ENCODE results near the gene MMP25.

The MMP25 gene

DNA sequence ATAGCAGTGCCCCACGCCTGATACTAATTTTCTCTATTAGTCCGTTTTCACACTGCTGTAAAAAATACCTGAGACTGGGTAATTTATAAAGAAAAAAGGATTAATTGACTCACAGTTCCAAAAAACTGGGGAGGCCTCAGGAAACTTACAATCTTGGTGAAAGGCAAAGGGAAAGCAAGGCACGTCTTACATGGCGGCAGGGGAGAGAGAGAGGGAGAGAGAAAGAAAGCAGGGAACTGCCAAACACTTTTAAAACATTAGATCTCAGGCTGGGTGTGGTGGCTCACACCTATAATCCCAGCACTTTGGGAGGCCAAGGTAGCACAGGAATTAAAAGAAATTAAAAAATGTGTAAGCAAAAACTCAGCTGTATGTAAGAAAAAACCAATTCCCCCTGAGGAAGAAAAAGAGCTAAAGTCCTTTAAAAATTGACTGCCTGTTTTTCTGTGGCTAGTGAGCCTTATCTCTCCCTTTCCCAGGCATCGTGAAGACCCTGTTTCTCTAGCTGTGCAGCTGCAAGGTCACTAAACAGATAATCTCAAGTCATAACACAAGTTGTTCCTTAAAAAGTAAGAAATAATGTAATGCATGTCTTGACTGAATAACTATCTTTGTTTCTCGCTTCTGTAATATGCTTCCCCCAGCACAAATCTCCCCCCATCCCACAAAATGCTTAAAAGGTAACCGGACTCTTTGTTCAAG, 38.8 kb downstream of the MMP25 start:
- Histone ChIP-seq H3K4me1 (ENCODE audit: insufficient read depth, low read length) (peaks cover 19% of the 10 kb centered on the region), H2AFZ (ENCODE audit: low read depth, low read length) (no peak overlapping the region), H3K9me3 (ENCODE audit: low read length) (no peaks in the 10 kb centered on the region), H3K27me3 (ENCODE audit: insufficient read depth, low read length) (peaks cover 2% of the 10 kb centered on the region), H3K36me3 (ENCODE audit: insufficient read depth, low read length) (no peaks in the 10 kb centered on the region), H3K4me3 (ENCODE audit: low read length) (no peak overlapping the region)

GRCh38 chr16:3085868-3086595, 39.7 kb downstream of the MMP25 start:
- peaks cover 19% of the 10 kb centered on the region for H3K4me1 ChIP-seq (ENCODE audit: insufficient read depth, low read length)
- no peak overlapping the region for H3K4me3 ChIP-seq (ENCODE audit: low read length)
- H3K9me3 ChIP-seq (ENCODE audit: low read length), result no peaks in the 10 kb centered on the region
- H3K27me3 ChIP-seq (ENCODE audit: insufficient read depth, low read length), result peaks cover 2% of the 10 kb centered on the region
- H3K36me3 ChIP-seq (ENCODE audit: insufficient read depth, low read length), result no peaks in the 10 kb centered on the region
- H2AFZ ChIP-seq (ENCODE audit: low read depth, low read length), result no peak overlapping the region

- peaks cover 19% of the 10 kb centered on the region for H3K4me1 ChIP-seq (ENCODE audit: insufficient read depth, low read length)
- H2AFZ ChIP-seq (ENCODE audit: low read depth, low read length), result no peak overlapping the region
- no peaks in the 10 kb centered on the region for H3K36me3 ChIP-seq (ENCODE audit: insufficient read depth, low read length)
- no peaks in the 10 kb centered on the region for H3K9me3 ChIP-seq (ENCODE audit: low read length)
- H3K4me3 ChIP-seq (ENCODE audit: low read length), result no peak overlapping the region
- no peaks in the 10 kb centered on the region for H3K27me3 ChIP-seq (ENCODE audit: insufficient read depth, low read length)
These were observed 40.4 kb downstream of the MMP25 start for GRCh38 chr16:3086596-3087242.

GRCh38 chr16:3087243-3088235, 41.2 kb downstream of the MMP25 start:
- Histone ChIP-seq H3K27me3 (ENCODE audit: insufficient read depth, low read length) (no peaks in the 10 kb centered on the region), H3K9me3 (ENCODE audit: low read length) (no peaks in the 10 kb centered on the region), H3K4me3 (ENCODE audit: low read length) (no peak overlapping the region), H2AFZ (ENCODE audit: low read depth, low read length) (no peak overlapping the region), H3K4me1 (ENCODE audit: insufficient read depth, low read length) (peaks cover 19% of the 10 kb centered on the region), H3K36me3 (ENCODE audit: insufficient read depth, low read length) (no peaks in the 10 kb centered on the region)

DNA sequence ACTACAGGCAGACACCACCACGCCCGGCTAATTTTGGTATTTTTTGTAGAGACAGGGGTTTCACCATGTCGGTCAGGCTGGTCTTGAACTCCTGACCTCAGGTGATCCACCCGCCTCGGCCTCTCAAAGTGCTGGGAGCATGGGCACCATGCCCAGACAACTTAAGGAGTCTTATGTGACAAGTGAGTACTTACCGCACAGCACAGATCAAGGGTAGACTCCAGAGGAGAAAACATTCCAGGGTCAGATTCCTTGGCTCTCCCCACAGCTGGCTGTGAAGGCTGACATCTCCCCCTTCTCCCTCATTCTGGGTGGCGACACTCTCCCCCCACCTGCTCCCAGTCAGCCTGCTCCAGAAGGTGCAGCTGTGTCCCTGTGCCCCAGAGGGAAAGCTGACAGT, 42.1 kb downstream of the MMP25 start:
- H2AFZ ChIP-seq (ENCODE audit: low read depth, low read length), result no peak overlapping the region
- H3K9me3 ChIP-seq (ENCODE audit: low read length), result no peaks in the 10 kb centered on the region
- H3K36me3 ChIP-seq (ENCODE audit: insufficient read depth, low read length), result no peaks in the 10 kb centered on the region
- H3K4me1 ChIP-seq (ENCODE audit: insufficient read depth, low read length), result peaks cover 19% of the 10 kb centered on the region
- no peaks in the 10 kb centered on the region for H3K27me3 ChIP-seq (ENCODE audit: insufficient read depth, low read length)
- no peak overlapping the region for H3K4me3 ChIP-seq (ENCODE audit: low read length)

DNA sequence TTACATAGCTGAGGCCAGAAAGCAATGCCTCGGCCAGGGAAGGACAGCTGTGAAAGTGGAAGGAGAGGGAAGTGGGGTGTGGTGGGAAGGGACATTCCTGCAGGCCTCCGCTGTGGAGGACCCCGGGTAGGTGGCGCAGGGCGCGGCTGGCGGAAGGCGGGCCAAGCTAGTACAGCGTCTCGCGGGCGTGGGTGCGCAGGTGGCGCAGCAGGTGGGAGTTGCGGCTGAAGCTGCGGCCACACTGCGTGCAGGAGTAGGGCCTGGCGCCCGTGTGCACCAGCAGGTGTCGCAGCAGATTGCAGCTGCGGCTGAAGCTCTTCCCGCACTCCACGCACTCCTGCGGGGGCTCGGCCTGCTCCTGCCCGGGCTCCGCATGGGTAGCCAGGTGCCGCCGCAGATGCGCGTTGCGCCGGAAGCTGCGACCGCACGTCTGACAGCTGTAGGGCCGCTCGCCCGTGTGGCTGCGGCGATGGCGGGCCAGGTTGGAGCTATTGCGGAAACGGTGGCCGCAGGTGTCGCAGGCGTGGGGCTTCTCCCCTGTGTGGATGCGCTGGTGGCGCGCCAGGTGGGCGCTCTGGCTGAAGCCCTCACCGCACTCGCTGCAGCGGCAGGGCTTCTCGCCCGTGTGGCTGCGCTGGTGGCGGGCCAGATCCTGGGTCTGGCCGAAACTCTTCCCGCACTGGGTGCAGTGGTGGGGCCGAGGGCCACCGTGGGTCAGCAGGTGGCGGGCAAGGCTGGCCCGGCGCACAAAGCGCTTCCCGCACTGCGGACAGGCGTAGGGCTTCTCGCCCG, 42.8 kb downstream of the MMP25 start:
- Histone ChIP-seq H3K36me3 (ENCODE audit: insufficient read depth, low read length) (no peaks in the 10 kb centered on the region), H3K4me3 (ENCODE audit: low read length) (no peak overlapping the region), H2AFZ (ENCODE audit: low read depth, low read length) (no peak overlapping the region), H3K4me1 (ENCODE audit: insufficient read depth, low read length) (peaks cover 16% of the 10 kb centered on the region), H3K9me3 (ENCODE audit: low read length) (no peaks in the 10 kb centered on the region), H3K27me3 (ENCODE audit: insufficient read depth, low read length) (no peaks in the 10 kb centered on the region)

DNA sequence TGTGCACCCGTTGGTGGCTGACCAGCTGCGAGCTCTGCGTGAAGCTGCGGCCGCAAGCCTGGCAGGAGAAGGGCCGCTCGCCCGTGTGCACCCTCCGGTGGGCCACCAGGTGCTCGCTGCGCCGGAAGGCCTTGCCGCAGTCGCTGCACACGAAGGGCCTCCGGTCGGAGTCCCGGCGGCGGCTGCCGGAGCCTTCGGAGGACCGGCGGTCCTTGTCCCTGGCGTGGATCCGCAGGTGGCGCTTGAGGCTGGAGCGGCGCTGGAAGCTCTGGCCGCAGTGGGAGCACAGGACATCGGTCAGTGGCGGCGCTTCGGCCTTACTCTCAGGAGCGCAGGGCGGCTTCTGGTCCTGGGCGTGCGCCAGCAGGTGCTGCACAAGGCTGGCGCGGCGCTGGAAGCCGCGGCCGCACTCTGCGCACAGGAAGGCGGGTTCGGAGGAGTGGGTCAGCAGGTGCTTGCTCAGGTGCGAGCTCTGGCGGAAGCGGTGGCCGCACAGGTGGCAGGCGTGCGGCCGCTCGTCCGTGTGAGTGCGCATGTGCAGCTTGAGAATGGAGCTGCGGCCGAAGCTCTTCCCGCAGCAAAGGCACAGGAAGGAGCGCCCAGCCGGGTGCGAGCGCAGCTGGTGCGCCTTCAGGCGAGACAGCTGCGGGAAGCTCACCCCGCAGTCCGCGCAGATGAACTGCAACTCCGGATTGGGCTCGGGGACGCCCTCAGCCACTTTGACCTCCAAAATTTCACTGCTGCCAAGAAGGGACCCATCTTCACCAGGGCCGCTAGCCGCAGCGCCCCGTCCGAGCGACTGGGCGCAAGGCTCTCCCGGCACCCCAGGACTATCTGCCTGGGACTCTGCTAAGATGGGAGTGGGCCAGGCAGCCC, 43.6 kb downstream of the MMP25 start:
- no peak overlapping the region for H2AFZ ChIP-seq (ENCODE audit: low read depth, low read length)
- H3K4me1 ChIP-seq (ENCODE audit: insufficient read depth, low read length), result peaks cover 16% of the 10 kb centered on the region
- H3K4me3 ChIP-seq (ENCODE audit: low read length), result no peak overlapping the region
- no peaks in the 10 kb centered on the region for H3K27me3 ChIP-seq (ENCODE audit: insufficient read depth, low read length)
- no peaks in the 10 kb centered on the region for H3K36me3 ChIP-seq (ENCODE audit: insufficient read depth, low read length)
- H3K9me3 ChIP-seq (ENCODE audit: low read length), result no peaks in the 10 kb centered on the region

DNA sequence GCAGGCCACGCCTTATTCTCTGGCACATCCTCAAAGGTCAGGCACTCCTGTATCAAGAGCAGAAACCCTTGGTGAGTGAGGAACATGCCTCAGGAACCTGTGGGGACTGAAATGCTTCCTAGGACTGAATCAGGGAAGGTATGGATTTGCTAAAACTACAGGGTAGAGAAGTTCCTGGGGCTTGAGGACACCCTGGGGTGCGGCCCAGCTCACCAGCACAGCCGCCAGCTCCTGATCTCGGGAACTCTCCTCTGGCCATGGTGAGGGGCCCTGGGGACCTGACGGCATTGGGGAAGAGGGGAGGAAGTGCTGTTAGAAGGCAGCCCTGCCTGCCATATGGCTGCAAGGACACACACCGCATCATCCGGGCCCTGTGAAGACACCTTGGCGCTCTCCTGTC, 45.2 kb downstream of the MMP25 start:
- no peak overlapping the region for H3K4me3 ChIP-seq (ENCODE audit: low read length)
- peaks cover 14% of the 10 kb centered on the region for H3K4me1 ChIP-seq (ENCODE audit: insufficient read depth, low read length)
- no peaks in the 10 kb centered on the region for H3K27me3 ChIP-seq (ENCODE audit: insufficient read depth, low read length)
- H3K9me3 ChIP-seq (ENCODE audit: low read length), result no peaks in the 10 kb centered on the region
- no peak overlapping the region for H2AFZ ChIP-seq (ENCODE audit: low read depth, low read length)
- H3K36me3 ChIP-seq (ENCODE audit: insufficient read depth, low read length), result no peaks in the 10 kb centered on the region

DNA sequence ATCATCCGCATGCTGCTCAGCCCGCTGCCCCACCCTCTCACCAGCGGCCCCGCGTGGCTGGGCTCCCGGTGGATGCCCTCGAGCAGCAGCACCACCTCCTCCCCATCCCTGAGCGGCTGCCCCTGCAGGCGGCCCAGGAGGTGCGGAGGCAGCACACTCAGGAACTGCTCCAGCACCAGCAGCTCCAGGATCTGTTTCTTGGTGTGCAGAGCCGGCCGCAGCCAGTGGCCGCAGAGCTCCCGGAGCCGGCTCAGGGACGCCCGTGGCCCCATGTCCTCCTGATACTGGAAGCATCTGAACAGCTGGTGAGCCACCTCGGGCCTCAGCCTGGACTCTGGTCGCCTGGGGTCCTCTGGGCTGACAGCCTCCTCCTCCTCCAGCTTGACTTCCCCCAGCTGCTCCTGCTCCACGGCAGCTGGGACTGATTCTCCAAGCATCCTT, 46.2 kb downstream of the MMP25 start:
- Histone ChIP-seq H3K36me3 (ENCODE audit: insufficient read depth, low read length) (no peaks in the 10 kb centered on the region), H3K4me1 (ENCODE audit: insufficient read depth, low read length) (peaks cover 7% of the 10 kb centered on the region), H3K27me3 (ENCODE audit: insufficient read depth, low read length) (peaks cover 3% of the 10 kb centered on the region), H3K4me3 (ENCODE audit: low read length) (no peak overlapping the region), H3K9me3 (ENCODE audit: low read length) (no peaks in the 10 kb centered on the region), H2AFZ (ENCODE audit: low read depth, low read length) (no peak overlapping the region)

GRCh38 chr16:3094289-3095027, 48.1 kb downstream of the MMP25 start:
- Histone ChIP-seq H3K27me3 (ENCODE audit: insufficient read depth, low read length) (peaks cover 16% of the 10 kb centered on the region), H2AFZ (ENCODE audit: low read depth, low read length) (no peak overlapping the region), H3K4me1 (ENCODE audit: insufficient read depth, low read length) (peaks cover 3% of the 10 kb centered on the region), H3K36me3 (ENCODE audit: insufficient read depth, low read length) (no peaks in the 10 kb centered on the region), H3K9me3 (ENCODE audit: low read length) (no peaks in the 10 kb centered on the region), H3K4me3 (ENCODE audit: low read length) (no peak overlapping the region)

DNA sequence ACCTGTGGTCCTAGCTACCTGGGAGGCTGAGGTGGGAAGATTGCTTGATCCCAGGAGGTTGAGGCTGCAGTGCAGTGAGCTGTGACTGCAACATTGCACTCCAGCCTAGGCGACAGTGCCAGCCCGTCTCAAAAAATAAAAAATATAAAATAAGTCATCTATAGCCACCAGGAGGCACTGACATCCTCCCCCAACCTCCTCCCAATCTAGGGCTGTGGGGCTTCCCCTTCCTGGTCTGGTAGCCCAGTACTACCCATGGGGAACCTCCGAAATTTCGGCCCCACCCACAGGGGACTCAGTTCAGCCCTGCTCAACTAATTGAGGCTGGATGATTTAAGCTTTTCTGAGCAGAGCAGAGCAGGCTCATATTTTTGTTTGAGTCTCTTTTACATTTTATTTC, 49.5 kb downstream of the MMP25 start:
- no peaks in the 10 kb centered on the region for H3K36me3 ChIP-seq (ENCODE audit: insufficient read depth, low read length)
- peaks cover 3% of the 10 kb centered on the region for H3K4me1 ChIP-seq (ENCODE audit: insufficient read depth, low read length)
- H3K4me3 ChIP-seq (ENCODE audit: low read length), result no peak overlapping the region
- peaks cover 16% of the 10 kb centered on the region for H3K27me3 ChIP-seq (ENCODE audit: insufficient read depth, low read length)
- no peak overlapping the region for H2AFZ ChIP-seq (ENCODE audit: low read depth, low read length)
- no peaks in the 10 kb centered on the region for H3K9me3 ChIP-seq (ENCODE audit: low read length)
